A549 (cell line): ENCODE results near the gene GAS2L2.

Experiments
- CEBPB ChIP-seq, 2 experiments: fragments of >200 bp in 1 of 2; sonication (Bioruptor Twin) in 1 of 2; formaldehyde crosslinking in 1 of 2; IDR thresholded peaks; 2 replicates each; pipeline ENCODE4 v1.6.1; 2012 to 2016
- CHD2 ChIP-seq: fragments of 150-350 bp; IDR thresholded peaks from 2 replicates; pipeline ENCODE4 v1.6.1; 2014; ENCODE audit warnings: low read length; ENCODE audit not compliant: partially characterized antibody
- CHD4 ChIP-seq: fragments of 200-600 bp; sonication (generic); IDR thresholded peaks from 2 replicates; pipeline ENCODE4 v1.6.1; 2016; ENCODE audit warnings: antibody characterized with exemption, mild to moderate bottlenecking, borderline replicate concordance
- GATA3 ChIP-seq: IDR thresholded peaks from 2 replicates; pipeline ENCODE4 v1.6.1; 2012; ENCODE audit warnings: borderline replicate concordance
- JUN ChIP-seq, 2 experiments: fragments of >200 bp; sonication (Bioruptor Twin); formaldehyde crosslinking; IDR thresholded peaks; 2 replicates in 1 of 2; 3 replicates in 1 of 2; pipeline ENCODE4 v1.6.1; 2016 to 2017
- POLR2A ChIP-seq: IDR thresholded peaks from 2 replicates; pipeline ENCODE4 v1.6.1; 2012; ENCODE audit warnings: mild to moderate bottlenecking, low read length
- TF ChIP-seq, protein P1 (sequence below): fragments of >200 bp; sonication (Bioruptor Twin); formaldehyde crosslinking; IDR thresholded peaks from 3 replicates; pipeline ENCODE4 v1.5.1; 2016
- TF ChIP-seq, protein P2 (sequence below): IDR thresholded peaks from 2 replicates; pipeline ENCODE4 v1.6.1; 2012
- TF ChIP-seq, protein P3 (sequence below): fragments of 450-650 bp; IDR thresholded peaks from 2 replicates; pipeline ENCODE4 v1.6.1; 2014; ENCODE audit warnings: antibody characterized with exemption
- TF ChIP-seq, protein P4 (sequence below): IDR thresholded peaks from 2 replicates; pipeline ENCODE4 v1.6.1; 2012
- TF ChIP-seq, protein P5 (sequence below): fragments of 200-600 bp; sonication (generic); IDR thresholded peaks from 2 replicates; pipeline ENCODE4 v1.6.1; 2016; ENCODE audit warnings: antibody characterized with exemption, mild to moderate bottlenecking, moderate library complexity

DNA sequence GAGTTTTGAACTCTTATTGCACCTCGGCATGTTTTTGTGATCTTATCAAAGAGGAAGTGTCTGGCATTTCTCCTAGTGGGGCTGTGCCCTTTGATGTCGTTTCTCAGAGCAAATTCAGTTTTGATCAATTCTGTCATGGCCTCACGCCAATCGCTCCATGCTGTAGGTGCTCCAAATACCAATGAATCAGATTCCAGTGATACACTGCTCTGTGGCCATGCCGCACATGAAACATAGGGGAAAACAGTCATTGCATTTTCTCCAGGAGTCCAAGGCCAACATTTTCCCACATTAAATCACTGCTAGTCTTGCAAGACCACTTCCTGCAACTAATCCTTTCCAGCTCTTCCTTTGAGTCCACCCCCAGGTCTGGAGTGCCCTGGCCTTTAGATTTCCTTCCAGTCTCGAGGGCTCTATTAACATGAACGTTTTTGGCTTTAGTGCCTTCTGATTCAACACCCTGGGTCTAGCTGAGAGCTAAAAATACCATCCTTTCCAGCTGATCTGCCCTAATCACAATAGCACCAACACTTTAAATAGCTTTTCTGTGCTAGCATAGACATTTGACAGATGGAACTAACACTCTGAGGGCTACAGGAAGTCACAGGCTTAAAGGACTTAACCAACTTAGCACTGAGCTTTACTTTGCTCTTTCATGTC is 39.8 kb downstream of the GAS2L2 start:
- TF ChIP-seq POLR2A (no peak), JUN (IDR thresholded peaks at IDR 0.05) (no peak), CEBPB (IDR thresholded peaks at IDR 0.05) (no peak), CHD2 (no peak), CHD4 (no peak), GATA3 (no peak)
- TF ChIP-seq, protein P1, sequence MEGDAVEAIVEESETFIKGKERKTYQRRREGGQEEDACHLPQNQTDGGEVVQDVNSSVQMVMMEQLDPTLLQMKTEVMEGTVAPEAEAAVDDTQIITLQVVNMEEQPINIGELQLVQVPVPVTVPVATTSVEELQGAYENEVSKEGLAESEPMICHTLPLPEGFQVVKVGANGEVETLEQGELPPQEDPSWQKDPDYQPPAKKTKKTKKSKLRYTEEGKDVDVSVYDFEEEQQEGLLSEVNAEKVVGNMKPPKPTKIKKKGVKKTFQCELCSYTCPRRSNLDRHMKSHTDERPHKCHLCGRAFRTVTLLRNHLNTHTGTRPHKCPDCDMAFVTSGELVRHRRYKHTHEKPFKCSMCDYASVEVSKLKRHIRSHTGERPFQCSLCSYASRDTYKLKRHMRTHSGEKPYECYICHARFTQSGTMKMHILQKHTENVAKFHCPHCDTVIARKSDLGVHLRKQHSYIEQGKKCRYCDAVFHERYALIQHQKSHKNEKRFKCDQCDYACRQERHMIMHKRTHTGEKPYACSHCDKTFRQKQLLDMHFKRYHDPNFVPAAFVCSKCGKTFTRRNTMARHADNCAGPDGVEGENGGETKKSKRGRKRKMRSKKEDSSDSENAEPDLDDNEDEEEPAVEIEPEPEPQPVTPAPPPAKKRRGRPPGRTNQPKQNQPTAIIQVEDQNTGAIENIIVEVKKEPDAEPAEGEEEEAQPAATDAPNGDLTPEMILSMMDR: no peak
- TF ChIP-seq, protein P2, sequence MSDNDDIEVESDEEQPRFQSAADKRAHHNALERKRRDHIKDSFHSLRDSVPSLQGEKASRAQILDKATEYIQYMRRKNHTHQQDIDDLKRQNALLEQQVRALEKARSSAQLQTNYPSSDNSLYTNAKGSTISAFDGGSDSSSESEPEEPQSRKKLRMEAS: no peak
- TF ChIP-seq, protein P3, sequence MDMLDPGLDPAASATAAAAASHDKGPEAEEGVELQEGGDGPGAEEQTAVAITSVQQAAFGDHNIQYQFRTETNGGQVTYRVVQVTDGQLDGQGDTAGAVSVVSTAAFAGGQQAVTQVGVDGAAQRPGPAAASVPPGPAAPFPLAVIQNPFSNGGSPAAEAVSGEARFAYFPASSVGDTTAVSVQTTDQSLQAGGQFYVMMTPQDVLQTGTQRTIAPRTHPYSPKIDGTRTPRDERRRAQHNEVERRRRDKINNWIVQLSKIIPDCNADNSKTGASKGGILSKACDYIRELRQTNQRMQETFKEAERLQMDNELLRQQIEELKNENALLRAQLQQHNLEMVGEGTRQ: no peak
- TF ChIP-seq, protein P4, sequence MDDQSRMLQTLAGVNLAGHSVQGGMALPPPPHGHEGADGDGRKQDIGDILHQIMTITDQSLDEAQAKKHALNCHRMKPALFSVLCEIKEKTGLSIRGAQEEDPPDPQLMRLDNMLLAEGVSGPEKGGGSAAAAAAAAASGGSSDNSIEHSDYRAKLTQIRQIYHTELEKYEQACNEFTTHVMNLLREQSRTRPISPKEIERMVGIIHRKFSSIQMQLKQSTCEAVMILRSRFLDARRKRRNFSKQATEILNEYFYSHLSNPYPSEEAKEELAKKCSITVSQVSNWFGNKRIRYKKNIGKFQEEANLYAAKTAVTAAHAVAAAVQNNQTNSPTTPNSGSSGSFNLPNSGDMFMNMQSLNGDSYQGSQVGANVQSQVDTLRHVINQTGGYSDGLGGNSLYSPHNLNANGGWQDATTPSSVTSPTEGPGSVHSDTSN: no peak
- TF ChIP-seq, protein P5, sequence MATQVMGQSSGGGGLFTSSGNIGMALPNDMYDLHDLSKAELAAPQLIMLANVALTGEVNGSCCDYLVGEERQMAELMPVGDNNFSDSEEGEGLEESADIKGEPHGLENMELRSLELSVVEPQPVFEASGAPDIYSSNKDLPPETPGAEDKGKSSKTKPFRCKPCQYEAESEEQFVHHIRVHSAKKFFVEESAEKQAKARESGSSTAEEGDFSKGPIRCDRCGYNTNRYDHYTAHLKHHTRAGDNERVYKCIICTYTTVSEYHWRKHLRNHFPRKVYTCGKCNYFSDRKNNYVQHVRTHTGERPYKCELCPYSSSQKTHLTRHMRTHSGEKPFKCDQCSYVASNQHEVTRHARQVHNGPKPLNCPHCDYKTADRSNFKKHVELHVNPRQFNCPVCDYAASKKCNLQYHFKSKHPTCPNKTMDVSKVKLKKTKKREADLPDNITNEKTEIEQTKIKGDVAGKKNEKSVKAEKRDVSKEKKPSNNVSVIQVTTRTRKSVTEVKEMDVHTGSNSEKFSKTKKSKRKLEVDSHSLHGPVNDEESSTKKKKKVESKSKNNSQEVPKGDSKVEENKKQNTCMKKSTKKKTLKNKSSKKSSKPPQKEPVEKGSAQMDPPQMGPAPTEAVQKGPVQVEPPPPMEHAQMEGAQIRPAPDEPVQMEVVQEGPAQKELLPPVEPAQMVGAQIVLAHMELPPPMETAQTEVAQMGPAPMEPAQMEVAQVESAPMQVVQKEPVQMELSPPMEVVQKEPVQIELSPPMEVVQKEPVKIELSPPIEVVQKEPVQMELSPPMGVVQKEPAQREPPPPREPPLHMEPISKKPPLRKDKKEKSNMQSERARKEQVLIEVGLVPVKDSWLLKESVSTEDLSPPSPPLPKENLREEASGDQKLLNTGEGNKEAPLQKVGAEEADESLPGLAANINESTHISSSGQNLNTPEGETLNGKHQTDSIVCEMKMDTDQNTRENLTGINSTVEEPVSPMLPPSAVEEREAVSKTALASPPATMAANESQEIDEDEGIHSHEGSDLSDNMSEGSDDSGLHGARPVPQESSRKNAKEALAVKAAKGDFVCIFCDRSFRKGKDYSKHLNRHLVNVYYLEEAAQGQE: no peak
